ENCODE results near the gene SERINC2.
"Not testable (repeated sequence)": the region's sequence is repeated elsewhere in the genome, so short reads cannot be mapped to it uniquely, and the experiment has no call there.

SERINC2 gene

GRCh38 chr1:31478167-31478566, 65.2 kb downstream of the SERINC2 start:
- TF ChIP-seq ISL1 (CRISPR knock-in tag; IDR thresholded peaks at IDR 0.05) (no peak), GLIS3 (CRISPR knock-in tag; IDR thresholded peaks at IDR 0.05) (no peak), ZNF70 (CRISPR knock-in tag; IDR thresholded peaks at IDR 0.05) (no peak), CSDC2 (CRISPR knock-in tag; IDR thresholded peaks at IDR 0.05) (no peak), ESRRG (CRISPR knock-in tag; IDR thresholded peaks at IDR 0.05) (no peak), CREB5 (CRISPR knock-in tag; IDR thresholded peaks at IDR 0.05; ENCODE audit: low read depth) (no peak), ARNTL (CRISPR knock-in tag; IDR thresholded peaks at IDR 0.05; ENCODE audit: borderline replicate concordance, low read depth) (no peak), TCF4 (CRISPR knock-in tag; IDR thresholded peaks at IDR 0.05; ENCODE audit: borderline replicate concordance) (no peak), POU6F1 (CRISPR knock-in tag; IDR thresholded peaks at IDR 0.05; ENCODE audit: borderline replicate concordance, low read depth) (no peak), ZFP3 (CRISPR knock-in tag; IDR thresholded peaks at IDR 0.05) (no peak), ZC3H10 (CRISPR knock-in tag; IDR thresholded peaks at IDR 0.05) (no peak), ZFP30 (CRISPR knock-in tag; IDR thresholded peaks at IDR 0.05) (no peak), TSHZ2 (CRISPR knock-in tag; IDR thresholded peaks at IDR 0.05) (no peak)
- ATAC-seq = no peak

- TF ChIP-seq TCF4 (CRISPR knock-in tag; IDR thresholded peaks at IDR 0.05; ENCODE audit: borderline replicate concordance) (no peak), SNAI2 (CRISPR knock-in tag; IDR thresholded peaks at IDR 0.05) (no peak), PPARA (CRISPR knock-in tag; IDR thresholded peaks at IDR 0.05; ENCODE audit: borderline replicate concordance) (no peak), ZC3H10 (CRISPR knock-in tag; IDR thresholded peaks at IDR 0.05) (no peak), OSR1 (CRISPR knock-in tag; IDR thresholded peaks at IDR 0.05) (no peak), ZNF70 (CRISPR knock-in tag; IDR thresholded peaks at IDR 0.05) (no peak), GLIS3 (CRISPR knock-in tag; IDR thresholded peaks at IDR 0.05) (no peak), ZFP3 (CRISPR knock-in tag; IDR thresholded peaks at IDR 0.05) (no peak), PATZ1 (CRISPR knock-in tag; IDR thresholded peaks at IDR 0.05; ENCODE audit: borderline replicate concordance) (no peak), CSDC2 (CRISPR knock-in tag; IDR thresholded peaks at IDR 0.05) (no peak), ZFP30 (CRISPR knock-in tag; IDR thresholded peaks at IDR 0.05) (no peak), RARB (CRISPR knock-in tag; IDR thresholded peaks at IDR 0.05) (no peak), TSHZ2 (CRISPR knock-in tag; IDR thresholded peaks at IDR 0.05) (no peak)
- no peak for ATAC-seq
Measured at GRCh38 chr1:31479811-31480210, 66.8 kb downstream of the SERINC2 start.

GRCh38 chr1:31480426-31480825, 67.4 kb downstream of the SERINC2 start:
- not testable (repeated sequence) for ATAC-seq
